Activated T-helper 17 cell treated with anti-CD3 and anti-CD28 coated beads, Interleukin-2, amount 50 U/mL, for 72 hours (primary cell): ENCODE results near the gene UQCRC2. TPM values are rescaled to one million over a fixed set of nuclear protein-coding genes. Genes with fewer than 3 reads are reported as not detected.

ENCODE experiments used
- total RNA-seq, 2 donors: library from RNA; stranded (reverse); gene quantifications; one replicate each; pipeline ENCODE4 v1.2.3, GENCODE V29; 2022

UQCRC2 gene
- total RNA-seq, 2 donors from 2014 or later = 202 to 322 TPM

Other genes starting within 250 kb of the UQCRC2 start
- 100 to 1,000 TPM; 187 to 263 TPM for gene NPIPB4, start 95.6 kb upstream of the UQCRC2 start, total RNA-seq
- not detected for gene PDZD9, start 47.8 kb downstream of the UQCRC2 start, total RNA-seq
- 10 to 100 TPM; 10.9 to 14.2 TPM for gene MOSMO, start 54.8 kb downstream of the UQCRC2 start, total RNA-seq
- not detected for gene VWA3A, start 139.2 kb downstream of the UQCRC2 start, total RNA-seq
- not detected for gene SDR42E2, start 209.1 kb downstream of the UQCRC2 start, total RNA-seq